Right atrium auricular region (tissue), 2 donors: Measurements from ENCODE around the gene C20orf202. TPM values are rescaled to one million over a fixed set of nuclear protein-coding genes. Genes with fewer than 3 reads are reported as not detected.

Experiments used
- DNase-seq: peaks from one replicate; pipeline ENCODE4 v3.0.0-alpha.2; 2019; ENCODE audit warnings: low spot score
- H3K27ac ChIP-seq, 2 donors: fragments of 200-600 bp; sonication (generic); 1 replicate in 1 of 2; 2 replicates in 1 of 2; pipeline ENCODE4 v1.5.1; 2016 to 2019
- H3K27me3 ChIP-seq, 2 donors: fragments of 200-600 bp; sonication (generic); one replicate each; pipeline versions ENCODE4 v1.5.1 to v1.6.0; 2017 to 2019
- H3K36me3 ChIP-seq: fragments of 200-600 bp; sonication (generic); one replicate; pipeline ENCODE4 v1.5.1; 2016
- H3K4me1 ChIP-seq, 2 donors: fragments of 200-600 bp; sonication (generic); one replicate each; pipeline versions ENCODE4 v1.5.1 to v1.6.0; 2017 to 2019
- H3K4me3 ChIP-seq, 2 donors: fragments of 200-600 bp; sonication (generic); 1 replicate in 1 of 2; 2 replicates in 1 of 2; pipeline ENCODE4 v1.5.1; 2017 to 2019; ENCODE audit warnings: mild to moderate bottlenecking in 1 of 2, moderate library complexity in 1 of 2
- H3K9me3 ChIP-seq, 2 donors: fragments of 200-600 bp; sonication (generic); one replicate each; pipeline ENCODE4 v1.5.1; 2019
- total RNA-seq, 2 donors: library from RNA; depleted of rRNA; stranded (reverse); fragments of >200 nt; gene quantifications; one replicate each; pipeline ENCODE4 v1.1.0, GENCODE V29; 2016
- TF ChIP-seq, protein P1 (sequence below), 2 donors: fragments of 200-600 bp; sonication (generic); IDR thresholded peaks; one replicate each; pipeline ENCODE4 v1.5.1; 2019; ENCODE audit warnings: antibody characterized with exemption in 2 of 2

Gene C20orf202
- total RNA-seq, 2 donors from 2014 or later: 0.20 TPM; not detected in 1

- no peak overlapping the region for H3K4me3 ChIP-seq
- DNase-seq: no peak
- no peaks in the 10 kb centered on the region for H3K36me3 ChIP-seq
- H3K9me3 ChIP-seq: no peaks in the 10 kb centered on the region
- H3K27ac ChIP-seq: no peak overlapping the region
- no peaks in the 10 kb centered on the region for H3K4me1 ChIP-seq
- TF ChIP-seq, protein P1, sequence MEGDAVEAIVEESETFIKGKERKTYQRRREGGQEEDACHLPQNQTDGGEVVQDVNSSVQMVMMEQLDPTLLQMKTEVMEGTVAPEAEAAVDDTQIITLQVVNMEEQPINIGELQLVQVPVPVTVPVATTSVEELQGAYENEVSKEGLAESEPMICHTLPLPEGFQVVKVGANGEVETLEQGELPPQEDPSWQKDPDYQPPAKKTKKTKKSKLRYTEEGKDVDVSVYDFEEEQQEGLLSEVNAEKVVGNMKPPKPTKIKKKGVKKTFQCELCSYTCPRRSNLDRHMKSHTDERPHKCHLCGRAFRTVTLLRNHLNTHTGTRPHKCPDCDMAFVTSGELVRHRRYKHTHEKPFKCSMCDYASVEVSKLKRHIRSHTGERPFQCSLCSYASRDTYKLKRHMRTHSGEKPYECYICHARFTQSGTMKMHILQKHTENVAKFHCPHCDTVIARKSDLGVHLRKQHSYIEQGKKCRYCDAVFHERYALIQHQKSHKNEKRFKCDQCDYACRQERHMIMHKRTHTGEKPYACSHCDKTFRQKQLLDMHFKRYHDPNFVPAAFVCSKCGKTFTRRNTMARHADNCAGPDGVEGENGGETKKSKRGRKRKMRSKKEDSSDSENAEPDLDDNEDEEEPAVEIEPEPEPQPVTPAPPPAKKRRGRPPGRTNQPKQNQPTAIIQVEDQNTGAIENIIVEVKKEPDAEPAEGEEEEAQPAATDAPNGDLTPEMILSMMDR (IDR thresholded peaks at IDR 0.05): no peak
- H3K27me3 ChIP-seq: no peaks in the 10 kb centered on the region
These were observed 6.6 kb upstream of the C20orf202 start for GRCh38 chr20:1196634-1197033.

DNA sequence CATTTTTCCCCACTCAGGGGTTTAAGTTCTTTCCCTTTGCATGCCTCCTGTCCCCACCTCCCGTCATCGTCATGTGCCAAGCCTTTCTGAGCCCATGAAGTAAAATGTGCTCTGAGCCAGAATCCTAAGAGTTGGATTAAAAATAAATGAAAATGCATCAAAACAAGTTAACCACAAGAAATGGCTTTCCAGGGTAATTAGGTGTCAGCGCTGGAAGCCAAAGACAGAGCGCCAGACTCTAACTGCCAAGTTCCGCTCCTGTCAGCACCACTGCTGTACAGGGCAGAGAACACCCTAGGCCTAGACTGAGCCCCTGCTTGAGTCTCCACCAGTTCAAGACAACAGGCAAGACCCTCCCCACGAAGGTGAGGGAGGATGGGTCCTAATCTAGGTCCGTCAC, 5.5 kb upstream of the C20orf202 start:
- DNase-seq: no peak
- Histone ChIP-seq H3K9me3 (no peaks in the 10 kb centered on the region), H3K36me3 (no peaks in the 10 kb centered on the region), H3K4me3 (no peak overlapping the region), H3K27me3 (no peaks in the 10 kb centered on the region), H3K4me1 (no peaks in the 10 kb centered on the region), H3K27ac (no peak overlapping the region)
- TF ChIP-seq, protein P1 (IDR thresholded peaks at IDR 0.05): no peak

DNA sequence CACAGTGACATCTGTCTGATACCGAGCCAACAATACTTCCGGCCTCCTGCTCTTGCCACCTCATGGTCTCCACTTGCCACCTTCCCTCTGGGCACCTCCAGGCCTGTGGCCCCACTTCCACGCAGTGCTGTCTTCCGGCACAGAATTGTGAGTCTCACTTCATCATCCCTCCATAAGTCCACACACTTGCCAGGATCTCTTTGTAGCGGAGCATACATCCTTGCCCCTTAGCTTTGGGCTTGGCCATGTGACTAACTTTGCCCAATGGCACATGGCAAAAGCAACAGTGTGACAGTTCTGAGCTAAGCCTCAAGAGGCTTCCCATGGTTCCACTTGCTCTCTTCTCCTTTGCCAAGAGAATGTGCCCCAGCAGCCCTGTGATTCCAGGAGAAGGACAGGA, 4.5 kb upstream of the C20orf202 start:
- no peaks in the 10 kb centered on the region for H3K36me3 ChIP-seq
- no peak for DNase-seq

DNA sequence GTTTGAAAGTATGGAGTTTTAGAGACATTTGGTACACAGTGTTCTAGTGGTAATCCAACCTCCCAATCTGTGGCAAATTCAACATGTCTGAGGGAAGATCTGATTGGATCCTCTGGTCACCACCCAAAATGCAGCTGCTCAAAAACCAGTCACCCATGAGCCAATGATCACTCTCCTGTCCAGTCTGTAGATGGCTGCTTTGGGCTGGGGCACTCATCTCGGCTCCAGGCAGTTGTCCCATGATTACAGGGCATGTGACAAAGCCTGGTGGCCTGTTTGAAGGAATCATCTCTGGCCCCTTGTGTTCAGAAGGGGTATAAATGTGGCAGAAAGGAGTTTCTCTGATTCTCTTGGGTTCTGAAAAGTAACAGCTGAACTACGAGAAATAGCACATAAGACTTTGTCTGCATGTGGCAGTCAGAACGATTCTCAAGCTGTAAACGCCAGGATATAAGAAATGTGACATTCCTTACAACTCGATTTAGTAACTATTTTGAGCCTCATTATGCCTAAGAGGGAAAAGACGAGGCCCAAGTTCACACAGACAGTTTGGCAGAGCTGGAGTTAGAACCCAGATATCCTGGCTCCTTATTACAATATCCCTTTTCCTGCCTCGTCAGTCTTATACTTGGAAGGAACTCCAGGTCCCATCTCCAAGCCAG, 3.9 kb upstream of the C20orf202 start:
- no peaks in the 10 kb centered on the region for H3K27me3 ChIP-seq
- H3K36me3 ChIP-seq: no peaks in the 10 kb centered on the region
- no peaks in the 10 kb centered on the region for H3K4me1 ChIP-seq
- TF ChIP-seq, protein P1 (IDR thresholded peaks at IDR 0.05): no peak
- no peak for DNase-seq
- H3K4me3 ChIP-seq: no peak overlapping the region
- H3K9me3 ChIP-seq: no peaks in the 10 kb centered on the region
- H3K27ac ChIP-seq: no peak overlapping the region

More for the DNA sequence above, 4.5 kb upstream of the C20orf202 start:
- H3K9me3 ChIP-seq: no peaks in the 10 kb centered on the region
- TF ChIP-seq, protein P1 (IDR thresholded peaks at IDR 0.05): no peak
- H3K27me3 ChIP-seq: no peaks in the 10 kb centered on the region
- H3K27ac ChIP-seq: no peak overlapping the region
- no peaks in the 10 kb centered on the region for H3K4me1 ChIP-seq
- no peak overlapping the region for H3K4me3 ChIP-seq

DNA sequence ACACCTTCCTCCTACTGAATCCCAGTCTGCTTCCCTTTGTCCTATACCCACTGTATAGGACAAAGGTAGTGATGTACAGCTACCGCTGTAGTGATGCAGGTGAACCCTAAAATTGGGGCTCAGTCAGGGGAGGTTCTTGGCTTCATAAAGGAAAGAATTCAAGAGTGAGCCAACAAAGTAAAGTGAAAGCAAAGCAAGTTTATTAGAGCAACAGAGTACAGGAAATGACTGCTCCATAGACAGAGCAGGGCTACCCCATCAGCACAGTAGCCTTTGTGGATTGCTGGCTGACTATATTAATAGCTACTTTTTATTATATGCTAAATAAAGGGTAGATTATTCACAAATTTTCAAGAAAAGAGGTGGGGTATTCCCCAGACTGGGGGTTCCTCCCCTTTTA, 3.3 kb upstream of the C20orf202 start:
- TF ChIP-seq, protein P1 (IDR thresholded peaks at IDR 0.05): no peak

GRCh38 chr20:1203630-1204029, 376 bp downstream of the C20orf202 start:
- no peak for DNase-seq
- Histone ChIP-seq H3K4me3 (no peak overlapping the region), H3K9me3 (no peaks in the 10 kb centered on the region), H3K27me3 (no peaks in the 10 kb centered on the region), H3K27ac (no peak overlapping the region), H3K36me3 (no peaks in the 10 kb centered on the region), H3K4me1 (no peaks in the 10 kb centered on the region)
- TF ChIP-seq, protein P1 (IDR thresholded peaks at IDR 0.05): no peak

More for the DNA sequence above, 3.3 kb upstream of the C20orf202 start:
- no peaks in the 10 kb centered on the region for H3K9me3 ChIP-seq
- H3K27me3 ChIP-seq: no peaks in the 10 kb centered on the region
- DNase-seq: no peak
- H3K27ac ChIP-seq: no peak overlapping the region
- no peaks in the 10 kb centered on the region for H3K36me3 ChIP-seq
- H3K4me3 ChIP-seq: no peak overlapping the region
- H3K4me1 ChIP-seq: no peaks in the 10 kb centered on the region
